ENCODE measurements around the gene LSM12.

The LSM12 gene

GRCh38 chr17:44014133-44014436 lies 52.4 kb downstream of the LSM12 start:
- TF ChIP-seq, protein P1, sequence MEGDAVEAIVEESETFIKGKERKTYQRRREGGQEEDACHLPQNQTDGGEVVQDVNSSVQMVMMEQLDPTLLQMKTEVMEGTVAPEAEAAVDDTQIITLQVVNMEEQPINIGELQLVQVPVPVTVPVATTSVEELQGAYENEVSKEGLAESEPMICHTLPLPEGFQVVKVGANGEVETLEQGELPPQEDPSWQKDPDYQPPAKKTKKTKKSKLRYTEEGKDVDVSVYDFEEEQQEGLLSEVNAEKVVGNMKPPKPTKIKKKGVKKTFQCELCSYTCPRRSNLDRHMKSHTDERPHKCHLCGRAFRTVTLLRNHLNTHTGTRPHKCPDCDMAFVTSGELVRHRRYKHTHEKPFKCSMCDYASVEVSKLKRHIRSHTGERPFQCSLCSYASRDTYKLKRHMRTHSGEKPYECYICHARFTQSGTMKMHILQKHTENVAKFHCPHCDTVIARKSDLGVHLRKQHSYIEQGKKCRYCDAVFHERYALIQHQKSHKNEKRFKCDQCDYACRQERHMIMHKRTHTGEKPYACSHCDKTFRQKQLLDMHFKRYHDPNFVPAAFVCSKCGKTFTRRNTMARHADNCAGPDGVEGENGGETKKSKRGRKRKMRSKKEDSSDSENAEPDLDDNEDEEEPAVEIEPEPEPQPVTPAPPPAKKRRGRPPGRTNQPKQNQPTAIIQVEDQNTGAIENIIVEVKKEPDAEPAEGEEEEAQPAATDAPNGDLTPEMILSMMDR (IDR thresholded peaks at IDR 0.05; ENCODE audit: extremely low read depth, insufficient read depth, missing control alignments), result no peak
- DNase-seq (ENCODE audit: low spot score), result peak; percentile 58
- in situ Hi-C loops (cut with MboI; ENCODE audit: low pct_unique_long_range_greater_than_20kb, low sequenced_read_pairs, unreplicated experiment), result no loop called here

- no peak for DNase-seq (ENCODE audit: low spot score)
- in situ Hi-C loops (cut with MboI; ENCODE audit: low pct_unique_long_range_greater_than_20kb, low sequenced_read_pairs, unreplicated experiment), result no loop called here
- TF ChIP-seq, protein P1 (IDR thresholded peaks at IDR 0.05; ENCODE audit: extremely low read depth, insufficient read depth, missing control alignments), result no peak
Observed at GRCh38 chr17:44012874-44013273, 53.6 kb downstream of the LSM12 start.

DNA sequence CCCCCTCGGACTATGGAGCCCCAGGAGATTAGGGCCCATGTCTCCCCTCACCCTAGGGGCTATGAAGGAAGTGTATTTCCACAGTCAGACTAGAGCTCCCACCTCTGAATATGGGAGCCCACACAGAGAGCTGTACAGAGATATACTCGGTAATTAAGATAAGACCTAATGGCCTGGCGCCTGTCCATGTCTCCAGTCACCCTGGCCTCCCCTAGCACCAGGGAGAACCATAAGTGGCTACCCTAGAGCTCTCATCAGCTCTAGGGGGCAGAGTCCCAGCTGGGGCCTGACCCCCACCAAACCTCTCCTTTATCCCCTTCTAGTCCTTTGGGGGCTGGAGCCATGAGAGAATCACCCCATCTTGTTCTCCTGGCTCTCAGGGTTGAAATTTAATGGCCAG lies 54.1 kb downstream of the LSM12 start:
- in situ Hi-C loops (cut with MboI; ENCODE audit: low pct_unique_long_range_greater_than_20kb, low sequenced_read_pairs, unreplicated experiment), result no loop called here

GRCh38 chr17:44011876-44012275 lies 54.6 kb downstream of the LSM12 start:
- DNase-seq (ENCODE audit: low spot score), result no peak
- TF ChIP-seq, protein P1 (IDR thresholded peaks at IDR 0.05; ENCODE audit: extremely low read depth, insufficient read depth, missing control alignments), result no peak
- in situ Hi-C loops (cut with MboI; ENCODE audit: low pct_unique_long_range_greater_than_20kb, low sequenced_read_pairs, unreplicated experiment), result no loop called here

More for the DNA sequence above, 54.1 kb downstream of the LSM12 start:
- TF ChIP-seq, protein P1 (IDR thresholded peaks at IDR 0.05; ENCODE audit: extremely low read depth, insufficient read depth, missing control alignments), result no peak
- DNase-seq (ENCODE audit: low spot score), result no peak

DNA sequence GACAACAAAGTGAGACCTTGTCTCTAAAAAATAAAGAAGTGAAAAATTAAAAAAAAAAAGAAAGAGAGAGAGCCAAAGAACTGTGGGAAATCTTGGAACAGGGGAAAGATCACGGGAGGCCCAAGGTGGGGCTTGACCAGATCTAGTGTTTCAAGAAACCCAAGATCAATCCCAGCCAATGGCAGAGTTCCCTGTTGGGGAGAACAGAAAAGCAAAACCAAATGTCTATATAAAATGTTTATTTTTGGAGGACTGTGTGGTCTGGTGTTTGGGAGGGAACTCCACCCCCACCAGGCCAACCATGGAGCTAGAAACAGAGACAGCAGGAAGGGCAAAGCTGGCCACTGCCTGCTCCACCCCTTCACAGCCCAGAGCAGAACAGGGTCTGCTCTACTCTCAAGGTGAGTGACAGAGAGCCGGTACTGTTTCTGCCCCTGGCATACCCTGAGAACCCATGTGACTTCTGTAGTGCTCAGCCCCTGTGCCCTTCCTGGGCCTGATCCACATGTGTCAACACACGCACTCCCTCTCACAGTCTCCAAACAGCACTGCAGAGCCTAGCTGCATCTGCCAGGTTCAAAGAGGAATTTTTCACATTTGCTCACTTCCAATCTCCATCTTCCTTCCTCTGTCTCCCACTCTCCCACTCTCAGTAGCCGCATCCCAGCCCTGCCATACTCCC lies 55.4 kb downstream of the LSM12 start:
- TF ChIP-seq, protein P1 (IDR thresholded peaks at IDR 0.05; ENCODE audit: extremely low read depth, insufficient read depth, missing control alignments), result no peak
- DNase-seq (ENCODE audit: low spot score), result no peak
- in situ Hi-C loops (cut with MboI; ENCODE audit: low pct_unique_long_range_greater_than_20kb, low sequenced_read_pairs, unreplicated experiment), result no loop called here

GRCh38 chr17:44008205-44008909 lies 58.1 kb downstream of the LSM12 start:
- no peak for DNase-seq (ENCODE audit: low spot score)
- in situ Hi-C loops (cut with MboI; ENCODE audit: low pct_unique_long_range_greater_than_20kb, low sequenced_read_pairs, unreplicated experiment), result no loop called here
- TF ChIP-seq, protein P1 (IDR thresholded peaks at IDR 0.05; ENCODE audit: extremely low read depth, insufficient read depth, missing control alignments), result no peak

All from GM13977 (cell line).